OCI-M2 (cell line): ENCODE measurements around the gene CHEK1.
"Not testable (repeated sequence)": the region's sequence is repeated elsewhere in the genome, so short reads cannot be mapped to it uniquely, and the experiment has no call there.

Experiments
- DNase-seq: peaks from one replicate; lab custom pipeline; 2025; ENCODE audit not compliant: unreplicated experiment; lab: John Stamatoyannopoulos, UW

The CHEK1 gene

GRCh38 chr11:125690006-125690405, 65.0 kb downstream of the CHEK1 start:
- no peak for DNase-seq

- DNase-seq: no peak
Measured at GRCh38 chr11:125692887-125693286, 67.9 kb downstream of the CHEK1 start.

DNA sequence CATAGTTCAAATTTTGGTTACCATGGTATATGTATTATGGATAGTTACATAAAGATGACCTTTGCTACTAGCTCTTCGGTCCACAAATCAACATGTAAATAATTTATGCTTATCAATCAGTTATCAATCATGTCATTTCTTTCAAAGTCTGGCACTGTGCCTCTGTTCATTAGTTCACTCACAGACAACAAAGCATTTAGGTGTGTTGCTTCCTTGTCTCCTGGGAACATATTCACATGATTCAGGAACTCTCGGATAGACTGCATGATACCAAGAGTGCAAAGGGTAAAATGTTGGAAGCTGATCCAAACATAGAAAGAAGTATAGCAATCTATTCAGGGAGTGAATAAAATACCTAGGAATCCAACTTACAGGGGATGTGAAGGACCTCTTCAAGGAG, 70.0 kb downstream of the CHEK1 start:
- no peak for DNase-seq

DNA sequence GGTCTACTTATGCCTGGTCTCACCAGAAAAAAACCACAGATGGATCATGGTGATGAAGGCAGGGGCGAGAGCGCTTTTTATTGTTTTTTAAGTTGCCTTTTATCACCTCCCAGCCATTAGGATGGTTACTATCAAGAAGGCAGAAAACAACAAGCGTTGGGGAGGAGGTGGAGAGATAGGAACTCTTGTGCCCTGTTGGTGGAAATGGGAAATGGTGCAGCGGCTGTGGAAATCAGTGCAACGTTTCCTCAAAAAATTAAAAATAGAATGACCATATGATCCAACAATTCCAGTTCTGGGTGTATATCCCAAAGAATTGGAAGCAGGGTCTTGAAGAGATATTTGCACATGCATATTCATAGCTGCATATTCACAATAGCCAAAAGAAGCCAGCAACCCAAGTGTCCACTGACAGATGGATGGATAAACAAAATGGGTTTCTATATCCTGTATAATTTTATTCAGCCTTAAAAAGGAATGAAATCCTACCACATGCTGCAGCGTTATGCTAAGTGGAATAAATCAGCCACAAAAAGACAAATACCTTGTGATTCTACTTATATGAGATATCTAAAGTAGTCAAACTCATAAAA, 76.2 kb downstream of the CHEK1 start:
- DNase-seq: no peak

DNA sequence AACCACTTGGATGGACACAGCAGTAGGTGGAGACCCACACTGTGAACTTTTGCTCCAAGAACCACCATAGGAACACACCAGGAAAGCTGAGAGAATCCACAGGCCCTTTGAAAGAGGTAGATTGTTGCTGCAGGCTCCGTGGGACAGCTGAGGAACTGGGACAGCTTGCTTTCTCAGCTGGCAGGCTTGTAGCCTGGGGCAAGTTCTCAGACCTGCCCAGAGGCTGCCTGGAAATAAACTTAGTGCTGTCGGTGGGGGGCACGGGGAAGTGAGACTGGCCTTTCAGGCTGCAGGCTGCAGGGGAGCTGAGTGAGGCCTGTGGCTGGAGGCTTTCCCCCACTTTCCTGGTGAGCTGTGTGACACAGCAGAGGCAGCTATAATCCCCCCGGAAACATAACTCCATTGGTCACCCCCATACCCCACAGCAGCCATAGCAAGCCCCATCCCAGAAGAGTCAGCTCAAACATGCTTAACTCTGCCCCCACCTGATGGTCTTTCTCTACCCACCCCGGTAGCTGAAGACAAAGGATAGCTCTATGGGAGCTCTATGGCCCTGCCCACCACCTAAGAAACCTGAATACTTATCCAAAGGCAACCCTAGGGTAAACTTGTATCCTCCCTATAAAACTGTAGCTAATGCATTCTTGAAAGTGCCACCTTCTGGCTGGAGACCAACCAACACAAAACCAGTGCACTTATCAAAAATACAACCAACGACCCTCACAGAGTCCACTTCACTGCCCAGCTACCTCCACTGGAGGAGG, 77.1 kb downstream of the CHEK1 start:
- DNase-seq: no peak

DNA sequence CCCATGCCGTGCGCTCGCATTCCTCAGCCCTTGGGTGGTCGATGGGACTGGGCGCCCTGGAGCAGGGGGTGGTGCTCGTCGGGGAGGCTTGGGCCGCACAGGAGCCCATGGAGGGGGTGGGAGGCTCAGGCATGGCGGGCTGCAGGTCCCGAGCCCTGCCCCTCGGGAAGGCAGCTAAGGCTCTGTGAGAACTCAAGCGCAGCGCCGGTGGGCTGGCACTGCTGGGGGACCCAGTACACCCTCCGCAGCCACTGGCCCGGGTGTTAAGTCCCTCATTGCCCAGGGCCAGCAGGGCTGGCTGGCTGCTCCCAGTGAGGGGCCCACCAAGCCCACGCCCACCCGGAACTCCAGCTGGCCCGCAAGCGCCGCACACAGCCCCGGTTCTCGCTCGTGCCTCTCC, 79.7 kb downstream of the CHEK1 start:
- DNase-seq: not testable (repeated sequence)

- DNase-seq: no peak
Measured at GRCh38 chr11:125720781-125721180, 95.8 kb downstream of the CHEK1 start.

DNA sequence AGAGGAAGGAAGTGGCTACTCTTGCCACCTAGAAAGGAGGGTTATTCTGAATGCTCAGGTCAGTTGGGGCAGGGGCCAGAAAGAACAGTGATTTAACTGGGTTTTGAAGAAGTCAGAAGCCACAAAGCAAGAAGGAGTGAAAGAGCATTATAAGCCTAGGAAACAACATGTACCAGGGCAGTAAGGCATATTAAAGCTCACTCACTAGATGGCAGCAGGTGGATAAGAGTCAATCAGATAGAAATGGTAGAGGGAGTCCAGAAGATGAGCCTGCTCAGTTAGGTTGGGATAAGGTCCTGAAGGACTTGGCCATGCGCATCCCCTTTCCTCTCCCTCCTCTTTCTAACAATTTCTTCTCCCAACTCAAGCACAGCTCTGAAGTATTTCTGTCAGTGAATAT, 99.2 kb downstream of the CHEK1 start:
- no peak for DNase-seq
